MM.1S (cell line): Measurements from ENCODE around the gene POGK.
A peak's percentile ranks its signal among the peaks of the same experiment; 100 is the strongest.

Experiments
- DNase-seq: peaks from one replicate; pipeline ENCODE4 v3.0.0-alpha.2; 2015
- H2AFZ ChIP-seq: fragments of 300-600 bp; sonication (generic); 2 replicates; pipeline ENCODE4 v1.6.0; 2016; ENCODE audit warnings: antibody characterized with exemption, low read length
- H3F3A ChIP-seq: fragments of 300-600 bp; sonication (generic); 2 replicates; pipeline ENCODE4 v1.6.1; 2016; ENCODE audit warnings: mild to moderate bottlenecking, antibody characterized with exemption, low read length, moderate library complexity, mixed read lengths; ENCODE audit not compliant: insufficient read depth
- H3K27ac ChIP-seq: fragments of 300-600 bp; sonication (generic); 2 replicates; pipeline ENCODE4 v1.5.1; 2016; ENCODE audit warnings: mild to moderate bottlenecking, low read length
- H3K27me3 ChIP-seq: fragments of 300-600 bp; sonication (generic); replicated peaks from 2 replicates; pipeline ENCODE4 v1.6.0; 2016; ENCODE audit warnings: low read length; ENCODE audit not compliant: insufficient read depth
- H3K36me3 ChIP-seq: fragments of 300-600 bp; sonication (generic); replicated peaks from 2 replicates; pipeline ENCODE4 v1.6.1; 2016; ENCODE audit warnings: mild to moderate bottlenecking, low read length, mixed read lengths; ENCODE audit not compliant: insufficient read depth
- H3K4me1 ChIP-seq: fragments of 300-600 bp; sonication (generic); 2 replicates; pipeline ENCODE4 v1.6.1; 2016; ENCODE audit warnings: low read length, mixed read lengths
- H3K4me2 ChIP-seq: fragments of 300-600 bp; sonication (generic); 2 replicates; pipeline ENCODE4 v1.6.0; 2016; ENCODE audit warnings: low read depth, low read length
- H3K4me3 ChIP-seq: fragments of 300-600 bp; sonication (generic); 2 replicates; pipeline ENCODE4 v1.5.1; 2016; ENCODE audit warnings: low read length, mixed read lengths
- H3K79me2 ChIP-seq: fragments of 300-600 bp; sonication (generic); 2 replicates; pipeline ENCODE4 v1.6.1; 2016; ENCODE audit warnings: mixed run types, low read length, mixed read lengths
- H3K9ac ChIP-seq: fragments of 300-600 bp; sonication (generic); 2 replicates; pipeline ENCODE4 v1.6.1; 2016; ENCODE audit warnings: low read length, mixed read lengths
- H3K9me2 ChIP-seq: fragments of 300-600 bp; sonication (generic); replicated peaks from 2 replicates; pipeline ENCODE4 v1.6.1; 2016; ENCODE audit warnings: mild to moderate bottlenecking, low read length, mixed read lengths; ENCODE audit not compliant: insufficient read depth
- H3K9me3 ChIP-seq: fragments of 300-600 bp; sonication (generic); replicated peaks from 2 replicates; pipeline ENCODE4 v1.6.1; 2016; ENCODE audit warnings: mild to moderate bottlenecking, low read length, mixed read lengths; ENCODE audit not compliant: insufficient read depth
- H4K20me1 ChIP-seq: fragments of 300-600 bp; sonication (generic); 2 replicates; pipeline ENCODE4 v1.6.1; 2016; ENCODE audit warnings: mild to moderate bottlenecking, low read length, moderate library complexity, mixed read lengths; ENCODE audit not compliant: insufficient read depth
- EZH2 ChIP-seq: fragments of 300-600 bp; sonication (generic); optimal IDR thresholded peaks from 2 replicates; pipeline ENCODE3; 2017; ENCODE audit warnings: low read depth, mild to moderate bottlenecking, antibody characterized with exemption, low read length, mixed read lengths
- EZH2phosphoT487 ChIP-seq: fragments of 300-600 bp; sonication (generic); IDR thresholded peaks from 2 replicates; pipeline ENCODE4 v1.6.1; 2018; ENCODE audit warnings: antibody characterized with exemption, low read length
- TF ChIP-seq, protein P1 (sequence below): fragments of 300-600 bp; sonication (generic); IDR thresholded peaks from 2 replicates; pipeline ENCODE4 v1.5.1; 2016; ENCODE audit warnings: antibody characterized with exemption, low read length, mixed read lengths

POGK gene

GRCh38 chr1:166884040-166884642 is 44.9 kb downstream of the POGK start:
- Histone ChIP-seq H3K9me3 (no peaks in the 10 kb centered on the region), H3K27ac (no peak overlapping the region), H3K4me1 (peaks cover 9% of the 10 kb centered on the region), H3K9ac (no peak overlapping the region), H4K20me1 (no peaks in the 10 kb centered on the region), H3K79me2 (no peaks in the 10 kb centered on the region), H3K27me3 (no peaks in the 10 kb centered on the region), H3F3A (no peaks in the 10 kb centered on the region), H3K9me2 (no peaks in the 10 kb centered on the region), H3K4me3 (no peak overlapping the region), H3K36me3 (no peaks in the 10 kb centered on the region), H2AFZ (no peak overlapping the region), H3K4me2 (no peak overlapping the region)
- TF ChIP-seq, protein P1, sequence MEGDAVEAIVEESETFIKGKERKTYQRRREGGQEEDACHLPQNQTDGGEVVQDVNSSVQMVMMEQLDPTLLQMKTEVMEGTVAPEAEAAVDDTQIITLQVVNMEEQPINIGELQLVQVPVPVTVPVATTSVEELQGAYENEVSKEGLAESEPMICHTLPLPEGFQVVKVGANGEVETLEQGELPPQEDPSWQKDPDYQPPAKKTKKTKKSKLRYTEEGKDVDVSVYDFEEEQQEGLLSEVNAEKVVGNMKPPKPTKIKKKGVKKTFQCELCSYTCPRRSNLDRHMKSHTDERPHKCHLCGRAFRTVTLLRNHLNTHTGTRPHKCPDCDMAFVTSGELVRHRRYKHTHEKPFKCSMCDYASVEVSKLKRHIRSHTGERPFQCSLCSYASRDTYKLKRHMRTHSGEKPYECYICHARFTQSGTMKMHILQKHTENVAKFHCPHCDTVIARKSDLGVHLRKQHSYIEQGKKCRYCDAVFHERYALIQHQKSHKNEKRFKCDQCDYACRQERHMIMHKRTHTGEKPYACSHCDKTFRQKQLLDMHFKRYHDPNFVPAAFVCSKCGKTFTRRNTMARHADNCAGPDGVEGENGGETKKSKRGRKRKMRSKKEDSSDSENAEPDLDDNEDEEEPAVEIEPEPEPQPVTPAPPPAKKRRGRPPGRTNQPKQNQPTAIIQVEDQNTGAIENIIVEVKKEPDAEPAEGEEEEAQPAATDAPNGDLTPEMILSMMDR: peak; percentile 32
- TF ChIP-seq EZH2 (no peak), EZH2phosphoT487 (no peak)
- no peak for DNase-seq

DNA sequence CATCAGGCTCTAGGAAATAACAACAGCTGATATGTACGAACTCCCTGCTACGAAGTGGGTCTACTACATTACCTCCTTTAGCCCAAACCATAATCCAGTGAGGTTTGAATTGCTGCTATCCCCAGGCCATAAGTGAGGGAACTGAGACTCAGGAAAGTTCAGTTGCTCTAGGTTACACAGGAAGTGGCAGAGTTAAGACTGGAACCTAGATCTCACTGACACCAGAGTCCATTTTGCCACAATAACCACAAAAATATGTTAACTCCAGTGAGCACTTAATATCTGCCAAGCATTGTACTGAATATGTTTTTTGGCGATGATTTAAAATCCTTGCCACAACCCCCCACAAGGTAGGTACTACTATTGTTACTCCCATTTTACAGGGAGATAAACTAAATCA is 45.7 kb downstream of the POGK start:
- Histone ChIP-seq H3K27me3 (no peaks in the 10 kb centered on the region), H3K4me2 (no peak overlapping the region), H3K4me1 (peaks cover 9% of the 10 kb centered on the region), H3K4me3 (no peak overlapping the region), H3K79me2 (no peaks in the 10 kb centered on the region), H3K9me2 (no peaks in the 10 kb centered on the region), H3K27ac (no peak overlapping the region), H2AFZ (peak overlapping the region; percentile 0; the same call in 1 of the 2 replicates), H3K36me3 (no peaks in the 10 kb centered on the region), H3F3A (no peaks in the 10 kb centered on the region), H3K9me3 (no peaks in the 10 kb centered on the region), H4K20me1 (no peaks in the 10 kb centered on the region), H3K9ac (no peak overlapping the region)
- DNase-seq: peak; percentile 46
- TF ChIP-seq, protein P1: no peak

DNA sequence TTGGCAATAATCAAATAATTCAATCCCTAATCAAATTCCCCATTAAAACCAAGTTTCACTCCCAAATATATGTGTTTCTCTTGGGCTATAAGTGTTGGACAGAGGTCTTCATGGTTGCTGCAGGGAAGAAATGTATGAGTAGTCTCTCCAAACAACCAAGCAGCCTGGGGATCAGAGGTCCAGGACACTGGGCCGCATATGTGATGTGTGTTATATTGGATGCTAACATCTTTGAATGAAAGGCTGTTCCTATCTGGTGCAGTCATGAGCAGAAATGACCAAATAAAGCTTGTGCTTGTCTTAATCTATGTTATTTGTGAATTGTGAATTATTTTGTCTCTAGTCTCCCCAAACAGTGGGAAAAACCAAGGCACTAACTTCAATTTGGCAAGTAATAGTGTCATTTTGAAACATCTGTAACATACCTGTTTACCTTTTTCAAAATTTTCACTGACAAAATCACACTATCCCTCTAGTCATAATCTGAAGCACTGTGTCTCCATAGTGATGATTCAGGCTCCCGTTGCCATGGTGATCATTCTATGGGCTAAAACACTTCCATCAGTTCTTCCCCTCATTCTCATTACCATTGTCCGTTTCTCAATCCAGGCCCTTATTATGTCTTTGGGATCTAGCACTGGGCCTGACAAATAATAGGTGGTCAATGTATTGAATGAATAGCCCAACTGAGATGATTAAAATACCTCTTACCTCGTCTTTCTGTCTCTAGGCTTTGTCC is 49.3 kb downstream of the POGK start:
- H3K36me3 ChIP-seq: no peaks in the 10 kb centered on the region
- H2AFZ ChIP-seq: no peak overlapping the region
- H3K27ac ChIP-seq: no peak overlapping the region
- H3K9me3 ChIP-seq: no peaks in the 10 kb centered on the region
- no peaks in the 10 kb centered on the region for H3K79me2 ChIP-seq
- no peaks in the 10 kb centered on the region for H3K9me2 ChIP-seq
- no peak for DNase-seq
- no peaks in the 10 kb centered on the region for H3K27me3 ChIP-seq
- H4K20me1 ChIP-seq: no peaks in the 10 kb centered on the region
- no peaks in the 10 kb centered on the region for H3F3A ChIP-seq
- no peak overlapping the region for H3K4me2 ChIP-seq
- H3K9ac ChIP-seq: no peak overlapping the region
- TF ChIP-seq, protein P1: no peak
- TF ChIP-seq EZH2phosphoT487 (no peak), EZH2 (no peak)
- H3K4me1 ChIP-seq: peaks cover 9% of the 10 kb centered on the region
- no peak overlapping the region for H3K4me3 ChIP-seq
